HG03108 (cell line): Measurements from ENCODE around the gene CBFA2T2.

ENCODE experiments used
- ATAC-seq: cut with Tn5 transposase; IDR thresholded peaks from one replicate; pipeline ENCODE4 v1.9.1; 2021; ENCODE audit warnings: moderate library complexity; ENCODE audit not compliant: unreplicated experiment

The CBFA2T2 gene

DNA sequence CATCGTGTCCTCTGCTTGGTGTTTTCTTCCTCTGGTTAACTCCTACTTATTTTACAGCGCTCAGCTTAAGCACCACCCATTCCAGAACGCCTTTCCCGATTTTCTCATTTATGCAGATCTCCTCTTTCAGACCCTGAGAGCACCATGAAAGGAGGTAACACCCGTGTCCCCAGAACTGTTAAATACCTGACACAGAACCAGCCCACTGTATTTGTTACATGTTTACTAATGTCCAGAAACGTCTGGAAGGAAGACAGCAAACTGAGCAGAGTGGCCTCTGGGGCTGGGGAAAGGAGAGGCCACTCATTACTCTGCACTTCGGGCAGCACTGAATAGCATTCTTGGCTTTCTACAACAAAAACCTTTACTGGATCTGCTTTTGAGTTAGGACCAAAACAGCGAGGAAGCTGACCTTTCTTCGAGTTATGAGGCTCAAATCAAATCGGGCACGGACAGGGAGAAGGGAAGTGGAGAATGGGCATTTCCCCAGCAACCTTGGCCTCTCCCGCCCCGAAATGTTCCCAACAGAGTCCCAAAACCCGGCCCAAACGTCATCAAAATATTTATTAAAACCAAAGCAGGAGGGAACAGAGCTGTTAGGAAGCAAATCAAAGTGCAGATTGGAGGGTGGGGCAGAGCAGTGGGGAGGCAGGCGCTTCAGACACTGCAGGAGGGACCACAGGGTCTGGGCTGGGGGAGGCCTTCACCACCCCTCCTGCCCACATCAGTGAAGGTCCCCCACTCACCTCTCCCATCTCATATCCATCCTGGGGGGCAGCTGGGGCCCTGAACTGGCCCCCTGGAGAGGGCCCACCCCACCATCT, 185.5 kb downstream of the CBFA2T2 start:
- no peak for ATAC-seq

DNA sequence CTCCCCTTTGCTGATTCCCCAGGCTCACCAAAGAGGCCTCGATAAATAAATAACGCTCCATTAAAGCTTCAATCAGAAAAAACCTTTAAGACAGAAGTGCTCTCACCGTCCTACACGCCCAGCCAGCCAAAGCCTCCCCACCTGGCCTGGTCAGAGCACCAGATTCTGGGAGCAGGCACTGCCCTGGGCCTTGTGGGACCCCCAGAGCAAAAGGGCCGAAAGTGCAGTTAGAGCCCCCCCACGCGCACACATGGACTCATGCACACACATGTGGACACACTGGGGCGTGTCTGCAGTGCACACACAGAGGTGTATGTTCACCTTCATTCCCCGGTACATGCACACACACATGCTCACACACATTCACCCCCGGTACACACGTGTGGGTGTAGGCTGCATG, 186.2 kb downstream of the CBFA2T2 start:
- ATAC-seq, result no peak

DNA sequence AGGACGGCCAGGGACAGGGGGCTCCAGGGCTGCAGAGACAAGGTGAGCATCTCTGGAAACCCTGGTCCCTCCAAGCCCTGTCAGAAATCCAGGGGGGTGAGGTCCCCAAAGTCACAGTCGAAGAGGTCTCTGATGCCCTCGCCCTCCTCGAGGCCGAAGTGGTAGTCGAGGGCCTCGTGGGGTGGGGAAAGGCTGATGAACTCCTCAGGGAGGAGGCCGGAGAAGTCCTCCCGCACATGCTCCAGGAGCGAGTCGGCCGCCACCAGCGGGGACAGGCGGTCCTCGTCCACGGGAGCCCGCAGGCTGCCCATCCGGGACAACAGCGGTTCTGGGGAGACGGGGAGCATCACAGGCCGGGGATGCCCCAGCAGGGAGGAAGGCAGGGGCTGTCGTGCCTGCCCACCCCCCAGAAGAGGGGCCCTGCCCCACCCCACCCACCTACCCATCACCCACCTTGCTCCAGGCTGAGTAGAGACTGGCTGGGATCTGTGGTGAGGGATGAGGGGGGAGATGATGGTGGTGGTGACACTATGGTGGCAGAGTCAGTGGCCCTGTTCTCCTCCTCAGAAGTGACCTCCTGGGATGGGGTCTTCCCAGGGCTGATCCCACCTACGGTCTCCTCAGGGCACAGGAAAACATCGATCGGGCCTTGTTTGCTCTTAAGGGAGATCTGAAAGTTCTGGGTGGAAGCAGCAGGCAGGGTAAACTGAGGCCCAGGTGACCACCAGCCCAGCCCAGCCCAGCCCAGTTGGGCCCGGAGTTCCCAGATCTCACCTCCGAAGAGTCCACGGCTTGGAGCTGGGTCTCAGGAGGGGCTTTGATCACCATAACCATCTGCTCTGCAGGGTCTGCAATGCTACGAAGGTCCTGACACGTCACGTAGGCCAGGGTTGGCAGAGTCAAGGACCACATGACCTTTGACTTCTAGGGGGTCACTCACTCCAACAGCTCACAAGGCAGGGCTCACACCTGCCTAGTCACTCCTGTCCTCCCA, 187.1 kb downstream of the CBFA2T2 start:
- ATAC-seq, result no peak

DNA sequence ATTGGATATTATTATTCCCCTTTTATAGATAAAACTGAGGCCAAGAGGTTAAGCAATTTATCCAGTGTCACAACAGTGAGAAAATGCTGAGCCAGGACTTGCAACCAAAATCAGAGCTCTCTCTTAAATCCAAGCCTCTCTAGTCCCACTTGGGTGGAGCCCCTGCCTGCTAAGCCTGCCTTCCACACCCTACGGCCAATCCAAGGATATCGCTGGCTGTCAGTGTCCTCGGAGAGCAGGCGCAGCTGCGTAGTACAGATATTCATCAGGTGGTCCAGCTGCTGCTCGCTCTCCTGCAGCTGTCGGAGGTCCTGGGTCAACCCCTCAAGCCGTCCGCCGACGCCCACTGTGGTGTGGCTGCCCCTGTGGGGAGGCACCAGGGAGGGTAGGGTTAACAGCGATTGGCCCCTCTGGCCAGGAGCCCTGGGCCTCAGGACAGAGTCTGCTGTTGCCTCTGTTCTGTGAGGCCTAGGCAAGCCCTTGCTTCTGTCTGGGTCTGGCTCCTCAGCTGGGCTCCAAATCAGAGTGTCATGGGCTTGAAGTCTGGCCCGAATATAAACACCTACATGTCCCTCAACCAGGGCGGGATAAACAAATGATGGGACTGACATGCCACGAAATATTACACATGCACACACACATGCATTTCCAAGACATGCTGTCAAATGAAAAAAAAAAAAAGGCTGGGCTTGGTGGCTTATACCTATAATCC, 188.3 kb downstream of the CBFA2T2 start:
- no peak for ATAC-seq

DNA sequence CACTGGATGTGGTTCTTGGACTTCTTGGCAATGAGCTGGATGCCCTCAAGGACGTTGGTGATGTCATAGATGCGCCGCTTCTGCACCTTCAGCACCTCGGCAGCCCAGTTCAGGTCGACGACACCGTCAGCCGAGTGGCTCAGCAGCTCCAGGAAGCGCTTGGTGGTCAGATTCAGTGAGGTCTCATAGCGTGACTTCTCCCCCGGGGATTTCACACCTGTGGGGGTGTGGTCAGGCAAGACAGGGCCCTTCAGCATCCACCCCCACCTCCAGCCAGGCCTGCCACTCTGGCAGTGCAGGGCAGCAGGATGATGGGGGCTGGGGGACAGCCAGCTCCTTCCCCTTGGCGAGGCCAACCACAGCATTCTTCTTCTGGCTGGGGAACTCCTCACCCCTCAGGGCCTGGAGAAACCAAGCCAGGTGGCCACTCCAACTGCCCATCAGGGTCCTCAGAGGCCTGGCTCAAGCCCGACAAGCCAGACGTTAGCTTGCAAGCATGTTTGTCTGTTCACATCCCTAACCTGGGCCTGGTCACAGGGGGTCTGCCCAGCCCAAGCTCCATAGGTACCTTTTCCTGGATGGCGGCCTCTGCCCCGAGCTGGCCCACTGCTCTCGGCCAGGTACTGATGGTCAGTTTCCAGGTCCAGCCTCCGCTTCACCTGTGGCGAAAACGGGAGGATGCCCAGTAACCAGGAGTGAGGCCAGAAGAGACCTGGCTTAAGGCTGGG, 190.0 kb downstream of the CBFA2T2 start:
- peak; percentile 66 for ATAC-seq

DNA sequence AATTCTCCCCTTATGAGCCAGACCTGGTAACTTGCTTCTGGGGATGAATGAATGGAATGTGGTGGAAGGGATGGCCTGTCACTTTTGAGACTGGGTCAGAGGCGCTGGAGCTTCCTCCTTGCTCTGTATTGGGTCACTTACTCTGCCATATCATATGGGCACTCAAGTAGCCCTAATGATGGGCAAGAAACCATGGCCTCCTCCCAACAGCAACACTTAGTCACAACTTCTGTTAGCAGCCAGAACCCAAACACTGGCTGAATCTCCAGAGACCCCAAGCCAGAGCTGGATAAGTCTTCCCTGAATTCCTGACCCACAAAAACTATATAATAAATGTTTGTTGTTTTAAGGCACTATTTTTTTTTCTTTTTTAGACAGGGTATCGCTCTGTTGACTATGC, 190.8 kb downstream of the CBFA2T2 start:
- no peak for ATAC-seq

DNA sequence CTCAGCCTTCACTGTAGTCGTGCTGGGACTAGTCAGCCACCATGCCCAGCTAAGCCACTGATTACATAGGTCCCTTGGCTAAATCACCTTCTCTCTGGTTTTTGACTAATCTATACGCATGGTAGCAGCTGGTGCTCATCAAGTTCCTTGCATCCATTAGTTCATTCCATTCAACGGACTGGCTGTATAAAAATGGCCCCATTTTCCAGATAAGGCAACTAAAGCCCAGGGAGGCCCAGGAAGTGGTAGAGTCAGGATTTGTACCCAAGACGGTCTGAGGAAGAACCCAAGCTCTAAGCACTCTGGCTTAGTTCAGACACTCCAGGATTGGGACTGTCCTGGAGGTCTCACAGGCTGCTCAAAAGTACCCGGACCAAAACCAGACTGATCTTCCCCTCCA, 191.4 kb downstream of the CBFA2T2 start:
- no peak for ATAC-seq

DNA sequence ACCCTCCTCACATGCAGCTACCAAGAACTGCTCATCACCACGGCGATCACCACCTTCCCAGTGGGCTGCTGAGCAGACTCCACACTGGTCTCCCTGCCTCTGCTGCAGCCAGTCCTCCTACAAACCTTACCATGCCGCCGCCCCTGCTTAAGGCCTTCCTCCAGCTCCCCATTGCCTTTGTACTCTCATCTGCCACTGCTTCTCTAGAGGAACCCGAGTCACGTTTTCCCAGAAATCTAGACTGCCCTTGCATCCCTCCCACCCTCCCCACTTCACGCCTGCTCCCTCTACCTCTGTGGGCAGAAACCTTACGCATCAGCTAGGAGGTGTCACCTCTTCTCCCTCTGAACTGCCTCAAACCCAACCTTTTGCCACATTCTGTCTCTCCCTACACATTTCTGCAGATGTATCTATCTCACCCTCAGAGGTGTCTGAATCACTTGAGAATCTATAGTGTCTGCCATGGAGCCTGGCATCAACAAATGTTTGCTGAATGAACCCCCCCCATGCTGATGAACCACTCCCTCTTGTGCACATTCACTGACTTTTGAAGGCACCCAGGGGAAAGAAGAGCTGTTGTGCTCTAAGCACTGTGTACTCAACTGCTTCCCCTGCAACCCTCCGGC, 191.9 kb downstream of the CBFA2T2 start:
- ATAC-seq, result no peak

DNA sequence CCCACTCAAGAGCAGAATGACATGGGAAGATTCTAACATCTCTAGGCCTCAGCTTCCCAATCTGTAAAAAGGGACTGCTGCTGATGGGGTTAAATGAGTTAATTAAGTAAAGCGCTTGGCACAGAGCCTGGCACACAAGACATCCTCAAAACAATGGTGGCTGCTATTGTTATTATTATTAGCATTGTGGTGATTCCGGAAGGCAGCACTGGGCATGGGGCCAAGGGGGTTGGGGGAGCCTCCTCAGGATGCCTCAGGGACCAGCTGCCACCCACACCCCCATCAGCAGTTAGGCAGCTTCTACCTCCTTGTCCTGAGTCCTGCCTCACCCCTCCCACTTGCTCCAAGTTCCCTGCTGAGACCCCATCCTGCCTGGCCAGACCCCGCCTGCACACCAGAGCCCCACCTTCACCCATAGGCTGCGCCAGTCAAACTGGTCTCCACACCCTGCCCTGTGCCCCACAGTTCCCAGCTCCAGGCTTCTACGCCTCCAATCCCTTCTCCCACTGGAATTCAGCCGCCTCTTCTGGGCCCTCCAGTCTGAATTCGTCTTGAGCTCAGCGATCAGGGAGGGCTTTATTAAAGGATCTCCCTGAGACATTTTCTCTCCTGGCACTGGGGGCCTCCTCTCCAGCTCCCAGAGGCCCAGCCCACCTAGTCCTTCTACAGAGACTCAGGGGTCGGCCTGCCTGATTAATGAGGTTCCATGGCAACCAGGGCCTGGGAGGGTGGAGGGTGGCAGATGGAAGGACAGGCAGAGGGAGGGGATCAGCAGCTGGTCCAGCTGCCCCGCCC, 194.8 kb downstream of the CBFA2T2 start:
- ATAC-seq, result no peak

DNA sequence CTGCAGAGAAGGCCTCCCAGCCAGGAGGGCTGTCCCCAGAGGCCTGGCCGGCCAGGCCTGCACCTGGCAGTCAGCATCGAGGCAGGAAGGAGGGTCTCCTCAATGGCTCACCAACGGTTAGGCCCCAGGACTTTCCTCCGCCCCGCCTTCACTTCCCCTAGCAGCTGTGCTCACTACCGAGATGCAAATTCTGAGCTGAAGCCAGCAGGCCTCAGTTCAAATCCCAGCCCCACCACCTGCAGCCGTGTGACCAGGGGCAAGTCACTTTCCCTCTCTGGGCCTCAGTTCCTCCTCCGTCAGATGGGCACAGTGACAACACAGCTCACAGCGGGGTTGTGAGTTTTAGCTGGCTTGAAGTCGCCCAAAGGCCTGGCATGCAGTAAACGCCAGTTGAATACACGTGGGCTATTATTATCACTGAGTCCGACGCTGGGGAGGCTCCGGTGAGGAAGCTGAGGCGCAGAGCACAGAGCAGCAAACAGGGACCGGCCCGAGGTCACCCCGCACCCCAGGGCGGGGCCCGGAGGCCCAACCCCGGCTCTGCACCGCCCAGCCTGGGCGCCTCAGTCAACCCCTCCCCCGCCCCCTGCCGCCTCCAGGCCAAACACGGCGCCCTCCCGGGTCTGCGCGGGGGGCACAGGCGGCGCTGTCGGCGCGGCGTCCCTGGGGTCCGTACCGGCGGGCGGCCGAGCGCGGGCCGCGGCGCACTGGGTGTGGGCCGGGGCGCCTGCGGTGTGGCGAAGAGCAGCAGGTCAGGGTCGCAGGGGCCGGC, 195.6 kb downstream of the CBFA2T2 start:
- ATAC-seq, result peak; percentile 32

DNA sequence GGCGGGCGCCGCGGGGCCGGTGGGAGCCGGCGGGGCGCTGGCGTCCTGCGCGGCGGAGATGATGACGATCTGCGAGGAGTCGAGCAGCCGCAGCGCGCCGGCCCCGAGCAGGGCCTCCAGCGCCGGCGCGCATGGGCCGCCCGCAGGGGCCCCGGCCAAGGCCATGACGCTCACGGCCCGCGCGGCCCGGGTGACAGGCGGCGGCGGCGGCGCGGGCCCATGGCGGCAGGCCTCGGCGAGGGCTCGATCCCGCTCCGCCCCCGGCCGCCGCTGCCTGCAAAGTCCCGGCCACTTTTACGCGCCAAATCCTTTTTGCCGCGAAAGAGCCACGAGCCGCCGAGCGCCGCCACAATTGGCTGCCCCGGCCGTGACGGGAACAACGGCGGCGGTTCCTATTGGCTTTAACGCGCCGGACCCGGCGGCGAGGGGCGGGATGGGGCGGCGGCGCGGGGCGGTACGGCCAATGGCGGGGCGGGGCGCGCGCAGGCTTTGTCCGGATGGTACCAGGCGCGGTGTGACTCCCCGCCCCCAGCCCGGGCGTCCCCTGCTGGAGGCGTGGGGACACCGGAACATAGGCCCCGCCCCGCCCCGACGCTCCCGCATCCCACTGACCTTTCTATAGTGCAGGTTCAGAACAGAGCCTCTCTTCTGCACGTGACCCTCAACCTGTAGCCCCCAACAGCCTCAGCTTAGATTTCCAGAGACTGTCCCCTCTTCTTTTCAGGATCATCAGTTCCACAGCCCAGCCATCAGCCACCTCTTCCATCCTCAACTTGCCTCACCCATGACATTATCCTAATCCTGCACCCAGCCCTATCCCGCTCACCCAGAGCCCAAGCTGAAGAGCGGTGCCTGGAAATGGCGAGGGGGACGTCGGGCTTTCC, 196.4 kb downstream of the CBFA2T2 start, which contains the start of gene E2F1:
Gene E2F1 (minus strand): TSS at position 286 of the 884 bp plus-strand sequence. CDS start 121 bp downstream, at position 165.
- ATAC-seq, result peak; percentile 79

DNA sequence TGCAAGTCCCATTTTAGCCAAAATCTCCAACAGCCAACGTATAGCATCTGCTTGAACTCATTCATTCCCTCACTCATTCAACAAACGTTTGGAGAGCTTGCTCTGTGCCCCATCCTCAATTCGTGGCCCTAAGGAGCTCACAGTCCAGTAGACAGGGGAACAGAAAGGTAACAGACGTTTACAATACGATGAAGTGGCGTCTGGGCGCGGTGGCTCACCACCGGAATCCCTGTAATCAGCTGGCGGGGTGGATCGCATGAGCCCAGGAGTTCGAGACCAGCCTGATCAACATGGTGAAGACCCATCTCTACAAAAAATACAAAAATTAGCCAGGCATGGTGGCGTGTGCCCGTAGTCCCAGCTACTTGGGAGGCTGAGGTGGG, 197.1 kb downstream of the CBFA2T2 start:
- no peak for ATAC-seq

DNA sequence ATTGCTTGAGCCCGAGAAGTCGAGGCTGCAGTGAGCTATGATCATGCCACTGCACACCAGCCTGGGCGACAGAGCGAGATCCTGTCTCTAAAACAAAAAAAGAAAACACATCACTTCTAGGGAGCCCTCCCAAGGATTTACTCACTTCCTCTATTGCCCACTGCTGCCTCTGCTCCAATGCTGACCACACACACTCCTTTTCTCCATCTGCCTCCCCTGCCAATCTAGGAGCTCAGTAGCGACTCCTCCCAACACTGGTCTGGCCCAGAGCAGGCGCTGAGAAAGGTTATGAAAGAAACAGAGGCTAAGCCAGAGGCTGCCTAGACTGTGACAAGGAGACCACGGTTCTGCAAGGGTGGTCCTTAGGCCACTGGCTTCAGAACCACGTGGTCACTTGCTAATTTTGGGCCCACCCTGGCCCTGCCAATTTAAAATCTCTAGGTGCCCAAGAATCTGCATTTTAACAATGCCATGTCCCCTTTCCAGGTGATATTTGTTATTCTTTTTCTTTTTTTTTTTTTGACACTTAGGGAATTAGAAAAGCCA, 197.5 kb downstream of the CBFA2T2 start:
- ATAC-seq, result no peak

DNA sequence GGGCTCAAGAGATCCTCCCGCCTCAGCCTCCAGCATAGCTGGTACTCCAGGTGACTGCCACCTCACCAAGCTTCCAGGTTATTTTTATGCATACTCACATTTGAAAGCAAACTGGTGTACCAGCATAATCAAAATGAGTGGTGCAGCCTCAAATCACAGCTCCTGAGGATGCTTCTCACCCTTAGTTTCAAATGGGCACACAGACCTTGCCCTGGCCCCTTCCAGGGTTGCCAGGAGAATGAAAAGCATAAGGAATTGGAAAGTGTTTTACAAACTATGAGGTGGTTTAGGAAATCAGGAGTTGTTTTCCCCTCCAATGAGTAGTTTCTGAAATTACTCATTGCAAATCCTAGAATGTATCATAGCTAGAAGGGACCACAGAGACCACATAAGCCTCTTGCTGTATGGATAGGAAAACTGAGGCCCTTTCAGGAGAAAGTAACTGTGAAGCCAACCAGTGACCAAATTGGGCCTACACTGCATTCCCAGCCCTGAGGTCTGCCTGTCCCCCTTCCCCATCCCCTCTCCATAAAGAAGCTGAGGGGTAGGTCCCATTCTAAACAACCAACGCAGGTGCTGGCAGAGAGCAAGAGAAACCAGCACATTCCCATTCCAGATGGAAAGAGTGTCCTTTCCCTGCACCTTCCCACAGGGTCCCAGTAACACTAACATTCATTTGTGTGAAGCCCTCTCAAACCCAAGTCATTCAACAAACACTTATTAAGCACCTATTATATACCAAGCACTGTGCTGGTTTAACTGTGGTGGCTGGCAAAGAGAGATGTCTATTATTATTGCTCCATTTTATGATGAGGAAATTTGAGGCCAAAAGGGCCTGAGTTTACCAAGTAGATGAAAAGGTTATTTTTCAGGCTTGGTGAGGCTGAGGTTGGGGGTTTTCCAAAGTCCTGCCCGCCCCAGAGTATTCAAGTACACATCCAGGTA, 198.4 kb downstream of the CBFA2T2 start:
- ATAC-seq, result no peak

DNA sequence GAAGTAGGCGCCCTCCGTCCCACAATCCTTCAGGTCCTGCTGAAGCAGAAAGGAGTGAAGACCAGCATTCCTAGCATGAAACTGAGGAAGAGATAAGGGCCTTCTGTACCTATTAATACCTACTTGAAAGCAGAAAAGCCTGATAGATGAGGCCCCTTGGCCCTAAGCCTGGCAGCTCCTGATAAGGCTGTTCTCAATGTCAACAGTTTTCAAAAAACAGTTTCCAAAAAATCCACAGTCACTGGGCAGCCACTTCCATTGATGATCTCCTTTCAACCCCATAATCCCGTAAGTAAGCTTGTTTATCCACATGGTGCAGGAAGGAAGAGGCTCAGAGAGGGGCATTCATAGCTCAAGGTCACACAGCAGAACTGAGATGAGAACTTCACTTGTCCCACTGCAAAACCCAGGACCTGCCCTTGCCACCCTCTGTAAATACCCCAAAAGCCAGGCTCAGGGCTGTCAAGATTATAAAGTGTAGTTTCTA, 199.1 kb downstream of the CBFA2T2 start:
- no peak for ATAC-seq

DNA sequence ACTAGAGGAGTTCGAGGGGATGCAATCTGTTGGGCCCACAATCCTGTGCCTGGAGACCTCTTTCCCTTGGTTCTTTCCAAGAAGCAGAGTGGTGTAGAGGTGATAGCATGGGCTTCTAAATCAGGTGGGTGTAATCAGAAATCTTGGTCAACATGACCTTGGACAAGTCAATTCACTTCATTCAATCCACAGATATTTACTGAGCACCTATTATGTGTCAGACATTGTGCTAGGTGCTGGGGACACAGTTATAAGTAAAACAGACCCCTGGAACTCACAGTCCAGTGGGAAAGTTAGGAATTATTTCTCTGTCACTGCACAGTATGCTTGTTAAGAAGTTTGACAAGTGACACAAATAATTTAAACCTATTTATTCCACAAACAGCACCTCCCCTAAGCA, 199.6 kb downstream of the CBFA2T2 start:
- ATAC-seq, result no peak
